ENCODE data around the gene CLDN4. TPM values are rescaled to one million over a fixed set of nuclear protein-coding genes. Genes with fewer than 3 reads are reported as not detected.

The CLDN4 gene
- total and polyA plus RNA-seq, 9 of the 15 experiments (the other 6 are each of a cell fraction or from before 2014, with no cell fraction given): 0.05 to 0.60 (median 0.06) TPM; not detected in 3

- TF ChIP-seq JUND (IDR thresholded peaks at IDR 0.05; ENCODE audit: borderline replicate concordance, low read depth, low read length): 0 out of 2 replicates have a peak, but pooled peaks have one; percentile 5
- no peak for TF ChIP-seq JUND (tag; IDR thresholded peaks at IDR 0.05; ENCODE audit: borderline replicate concordance, low read depth, low read length)
- no peak for TF ChIP-seq ZFP36 (IDR thresholded peaks at IDR 0.05; ENCODE audit: low read depth, low read length, partially characterized antibody)
- peak; percentile 88 for TF ChIP-seq POLR2G (IDR thresholded peaks at IDR 0.05; ENCODE audit: low read depth, low read length)
- TF ChIP-seq MGA (IDR thresholded peaks at IDR 0.05): peak; percentile 61; the same call in 1 of the 2 replicates
- no peak for TF ChIP-seq ARID3A (IDR thresholded peaks at IDR 0.05; ENCODE audit: borderline replicate concordance, low read depth, low read length)
- 0 out of 2 replicates have a peak, but pooled peaks have one; percentile 23 for TF ChIP-seq MBD2 (IDR thresholded peaks at IDR 0.05; ENCODE audit: borderline replicate concordance, low read depth)
- TF ChIP-seq KAT2B (IDR thresholded peaks at IDR 0.05; ENCODE audit: low read depth, low read length): no peak
- peak; percentile 69 for TF ChIP-seq POLR2B (IDR thresholded peaks at IDR 0.05; ENCODE audit: low read depth, partially characterized antibody)
- peak in 1 of 2 experiments; percentile 15 for TF ChIP-seq E2F6 (IDR thresholded peaks at IDR 0.05; ENCODE audit: borderline replicate concordance in 1 of 2, extremely low read depth in 1 of 2, insufficient read depth in 1 of 2, insufficient read length in 1 of 2, low read depth in 1 of 2, low read length in 1 of 2, poor library complexity in 1 of 2, severe bottlenecking in 1 of 2)
- TF ChIP-seq ZNF644 (tag; IDR thresholded peaks at IDR 0.05; ENCODE audit: low read depth): no peak
These were observed 11.5 kb downstream of the CLDN4 start, which contains the start of gene METTL27 (continued) for GRCh38 chr7:73842067-73842976.

Data from K562 (cell line).